ENCODE data around the gene GMCL1.

DNA sequence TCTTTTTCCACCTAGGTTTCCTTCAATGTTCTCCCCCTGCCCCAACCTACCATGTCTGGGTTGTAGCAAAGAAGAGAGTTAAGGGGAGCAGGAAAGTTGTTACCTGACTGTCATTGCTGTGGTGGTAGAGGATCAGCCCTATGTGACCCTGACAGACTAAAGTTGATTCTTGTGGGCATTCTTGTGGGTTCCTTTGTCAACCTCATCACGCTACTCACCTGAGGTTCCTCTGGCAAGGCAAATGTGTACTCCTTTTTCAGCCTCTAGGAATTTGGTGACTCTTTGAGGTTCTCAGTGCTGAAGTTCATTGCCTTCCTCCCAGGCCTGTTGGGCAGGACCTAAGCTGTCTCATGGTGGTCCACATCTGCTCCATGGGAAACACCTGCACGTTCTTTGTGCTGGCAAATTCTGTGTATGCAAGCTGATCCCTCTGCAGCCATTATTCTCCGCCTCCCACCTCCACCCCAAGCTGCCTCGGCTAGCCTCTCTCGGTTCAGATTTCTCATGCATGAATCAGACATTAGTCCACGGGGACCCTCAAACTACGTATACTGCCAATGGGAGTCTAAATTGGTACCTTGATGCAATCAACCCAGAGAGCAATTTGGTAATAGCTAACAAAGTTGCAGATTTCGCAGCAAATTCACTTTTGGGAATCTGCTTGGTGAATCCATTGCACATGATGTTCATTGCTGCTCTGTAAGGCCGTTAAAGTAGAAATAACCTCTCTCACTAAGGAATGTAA, 1.5 kb upstream of the GMCL1 start:
- TF ChIP-seq, protein P1, sequence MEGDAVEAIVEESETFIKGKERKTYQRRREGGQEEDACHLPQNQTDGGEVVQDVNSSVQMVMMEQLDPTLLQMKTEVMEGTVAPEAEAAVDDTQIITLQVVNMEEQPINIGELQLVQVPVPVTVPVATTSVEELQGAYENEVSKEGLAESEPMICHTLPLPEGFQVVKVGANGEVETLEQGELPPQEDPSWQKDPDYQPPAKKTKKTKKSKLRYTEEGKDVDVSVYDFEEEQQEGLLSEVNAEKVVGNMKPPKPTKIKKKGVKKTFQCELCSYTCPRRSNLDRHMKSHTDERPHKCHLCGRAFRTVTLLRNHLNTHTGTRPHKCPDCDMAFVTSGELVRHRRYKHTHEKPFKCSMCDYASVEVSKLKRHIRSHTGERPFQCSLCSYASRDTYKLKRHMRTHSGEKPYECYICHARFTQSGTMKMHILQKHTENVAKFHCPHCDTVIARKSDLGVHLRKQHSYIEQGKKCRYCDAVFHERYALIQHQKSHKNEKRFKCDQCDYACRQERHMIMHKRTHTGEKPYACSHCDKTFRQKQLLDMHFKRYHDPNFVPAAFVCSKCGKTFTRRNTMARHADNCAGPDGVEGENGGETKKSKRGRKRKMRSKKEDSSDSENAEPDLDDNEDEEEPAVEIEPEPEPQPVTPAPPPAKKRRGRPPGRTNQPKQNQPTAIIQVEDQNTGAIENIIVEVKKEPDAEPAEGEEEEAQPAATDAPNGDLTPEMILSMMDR (conservative IDR thresholded peaks at IDR 0.05; ENCODE audit: low read depth, low read length), result no peak
- no peak for TF ChIP-seq EZH2 (IDR thresholded peaks at IDR 0.05; ENCODE audit: borderline replicate concordance, low read depth, low read length, poor library complexity, severe bottlenecking)
